Activated CD8-positive, alpha-beta T cell treated with anti-CD3 and anti-CD28 coated beads, Interleukin-2, amount 10 ng/mL, durations not matched to agents 7 days and 5 days (primary cell): ENCODE measurements around the gene C7orf33. TPM values are rescaled to one million over a fixed set of nuclear protein-coding genes. Genes with fewer than 3 reads are reported as not detected.
"Not testable (repeated sequence)": the region's sequence is repeated elsewhere in the genome, so short reads cannot be mapped to it uniquely, and the experiment has no call there.

Experiments used
- ATAC-seq: fragments of 150-1000 bp; cut with Tn5 transposase; one replicate; pipeline ENCODE4 v1.10.0; 2021; ENCODE audit warnings: moderate library complexity
- CTCF ChIA-PET: fragments of 350-600 bp; sonication (Branson Sonifier 250); formaldehyde crosslinking; loops from one replicate; lab custom pipeline; 2021; ENCODE audit warnings: antibody characterized with exemption; lab: Charles Lee
- POLR2A ChIA-PET: fragments of 350-600 bp; sonication (Branson Sonifier 250); formaldehyde crosslinking; loops from one replicate; lab custom pipeline; 2021; ENCODE audit warnings: antibody characterized with exemption; lab: Charles Lee
- DNase-seq: peaks from one replicate; pipeline ENCODE4 v3.0.0-alpha.2; 2020
- H3K27ac Mint-ChIP-seq: one replicate; pipeline ENCODE4 v1.8.0; 2021; ENCODE audit warnings: mild to moderate bottlenecking, mixed read lengths
- H3K27me3 Mint-ChIP-seq: one replicate; pipeline ENCODE4 v1.8.0; 2021; ENCODE audit warnings: low read depth, mixed read lengths
- H3K36me3 Mint-ChIP-seq: one replicate; pipeline ENCODE4 v1.8.0; 2021; ENCODE audit warnings: low read depth, mixed read lengths
- H3K4me1 Mint-ChIP-seq: one replicate; pipeline ENCODE4 v1.8.0; 2021; ENCODE audit warnings: low read depth, mixed read lengths
- H3K4me3 Mint-ChIP-seq: one replicate; pipeline ENCODE4 v1.8.0; 2021; ENCODE audit warnings: mild to moderate bottlenecking, mixed read lengths
- H3K9me3 Mint-ChIP-seq: one replicate; pipeline ENCODE4 v1.8.0; 2022; ENCODE audit warnings: mixed read lengths; ENCODE audit not compliant: insufficient read depth
- total RNA-seq, 2 experiments: library from RNA; stranded (reverse); gene quantifications; one replicate each; pipeline ENCODE4 v1.2.3, GENCODE V29; 2021

C7orf33 gene
- total RNA-seq, 2 experiments from 2014 or later = not detected

DNA sequence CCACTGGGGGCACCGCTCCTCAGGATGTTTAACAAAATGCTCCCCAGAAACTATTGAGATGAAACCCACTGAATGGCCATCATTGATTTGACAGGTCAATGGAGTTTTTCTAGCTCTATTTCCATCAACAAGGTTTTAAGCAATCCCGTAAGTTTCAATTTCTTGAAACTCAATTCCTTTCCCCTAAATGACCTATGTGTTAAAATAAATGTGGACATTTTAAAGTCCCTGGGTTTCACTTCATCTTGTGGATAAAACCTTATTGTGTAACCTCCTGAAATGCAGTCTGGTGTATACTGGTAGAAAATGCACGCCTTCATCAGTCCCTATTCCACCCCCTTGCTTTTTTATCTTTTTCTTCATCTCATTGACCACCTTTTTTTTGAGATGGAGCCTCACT is 8.9 kb upstream of the C7orf33 start:
- no peak for DNase-seq
- no peak overlapping the region for H3K4me3 Mint-ChIP-seq
- ChIA-PET CTCF (interaction anchor here (1.0 to 1.5 kb wide), 2 partner anchors 22 to 43 kb away, joined by 3 read pairs; no protein-coding TSS in a partner anchor), POLR2A (interaction anchor here (1.6 kb wide), 1 partner anchor 171 kb away, joined by 3 read pairs; no protein-coding TSS in a partner anchor)
- H3K27me3 Mint-ChIP-seq = peaks cover 3% of the 10 kb centered on the region
- peaks cover 12% of the 10 kb centered on the region for H3K4me1 Mint-ChIP-seq
- no peaks in the 10 kb centered on the region for H3K9me3 Mint-ChIP-seq
- ATAC-seq = no peak
- no peak overlapping the region for H3K27ac Mint-ChIP-seq
- no peaks in the 10 kb centered on the region for H3K36me3 Mint-ChIP-seq

DNA sequence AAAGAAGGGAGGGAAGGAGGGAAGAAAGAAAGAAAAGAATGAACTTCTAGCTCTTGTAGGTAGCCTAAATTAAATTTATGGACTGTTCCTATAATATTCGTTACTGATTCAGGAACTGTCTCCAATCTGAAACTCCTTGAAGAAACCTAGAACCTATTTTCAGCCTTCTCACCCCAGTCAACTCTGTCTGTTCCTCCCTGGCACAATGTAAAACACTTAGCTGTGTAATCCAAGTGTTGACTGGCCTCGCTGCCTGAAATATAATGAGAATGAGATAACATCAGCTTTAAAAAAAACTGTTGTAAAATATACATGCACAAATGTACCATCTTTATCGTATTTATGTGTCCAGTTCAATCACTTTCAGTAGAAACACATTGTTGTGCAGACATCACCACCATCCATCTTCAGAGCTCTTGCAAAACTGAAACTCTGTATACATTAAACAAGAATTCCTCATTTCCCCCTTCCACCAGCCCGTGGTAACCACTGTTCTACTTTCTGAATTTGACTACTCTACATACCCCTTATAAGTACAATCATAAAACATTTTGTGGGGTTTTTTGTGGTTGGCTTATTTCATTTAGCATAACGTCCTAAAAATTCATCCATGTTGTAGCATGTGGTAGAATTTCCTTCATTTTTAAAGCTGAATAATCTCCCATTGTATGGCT is 6.3 kb upstream of the C7orf33 start:
- DNase-seq = no peak
- CTCF ChIA-PET = interaction anchor here (1.4 to 2.9 kb wide), 4 partner anchors 9 to 379 kb away, joined by 4 to 28 read pairs (median 5); no protein-coding TSS in a partner anchor
- POLR2A ChIA-PET = interaction anchor here (0.9 kb wide), 1 partner anchor 8 kb away, joined by 3 read pairs; no protein-coding TSS in a partner anchor
- H3K4me1 Mint-ChIP-seq = peaks cover 12% of the 10 kb centered on the region
- H3K9me3 Mint-ChIP-seq = no peaks in the 10 kb centered on the region
- no peak for ATAC-seq
- peaks cover 10% of the 10 kb centered on the region for H3K27me3 Mint-ChIP-seq
- no peak overlapping the region for H3K27ac Mint-ChIP-seq
- H3K36me3 Mint-ChIP-seq = no peaks in the 10 kb centered on the region
- H3K4me3 Mint-ChIP-seq = no peak overlapping the region

DNA sequence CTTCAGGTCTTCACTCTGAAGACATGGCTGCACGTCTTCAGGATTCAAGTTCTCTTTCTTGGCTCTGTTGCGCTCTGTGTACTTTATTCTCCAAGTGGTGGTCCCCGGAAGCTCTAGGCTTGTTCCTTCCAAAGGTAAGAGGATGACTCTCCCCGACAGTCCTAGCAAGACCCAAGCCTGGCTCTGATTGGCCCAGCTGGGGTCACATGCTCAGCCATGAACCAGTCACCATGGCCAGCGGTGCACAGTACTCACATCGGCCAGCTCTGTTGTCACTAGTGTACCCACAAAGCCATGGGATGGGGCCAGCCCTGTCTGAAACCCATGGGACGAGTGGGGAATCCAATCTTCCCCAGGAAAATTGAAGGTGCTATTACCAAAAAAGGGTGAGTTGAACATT is 5.2 kb upstream of the C7orf33 start:
- Mint-ChIP-seq H3K36me3 (no peaks in the 10 kb centered on the region), H3K27me3 (peaks cover 20% of the 10 kb centered on the region), H3K4me1 (peaks cover 12% of the 10 kb centered on the region), H3K27ac (no peak overlapping the region), H3K4me3 (no peak overlapping the region), H3K9me3 (no peaks in the 10 kb centered on the region)
- DNase-seq (no peak), ATAC-seq (no peak)
- CTCF ChIA-PET = interaction anchor here (1.5 to 2.9 kb wide), 2 partner anchors 11 to 378 kb away, joined by 5 to 28 read pairs; no protein-coding TSS in a partner anchor
- POLR2A ChIA-PET = no interaction called here

DNA sequence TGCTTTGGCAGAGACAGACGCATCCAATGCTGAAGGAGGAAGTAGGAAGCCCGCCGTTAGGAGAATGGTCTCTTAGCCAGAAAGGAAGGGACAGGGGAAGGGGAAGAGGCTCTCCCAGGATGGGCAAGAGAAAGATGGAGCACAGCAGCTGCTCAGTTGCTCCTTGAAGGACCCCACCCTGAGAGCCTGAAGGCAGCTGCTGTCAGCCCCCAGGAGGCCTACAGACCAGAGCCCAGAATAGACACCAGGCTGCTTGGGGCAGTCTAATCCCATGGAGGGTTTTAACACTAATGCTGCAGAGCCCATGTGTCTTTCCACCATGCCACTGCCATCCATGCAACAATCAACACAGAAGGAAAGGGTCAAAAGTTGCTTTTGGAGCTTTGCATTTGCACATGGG is 3.5 kb upstream of the C7orf33 start:
- Mint-ChIP-seq H3K27me3 (peaks cover 34% of the 10 kb centered on the region), H3K27ac (no peak overlapping the region), H3K4me1 (peaks cover 12% of the 10 kb centered on the region), H3K4me3 (no peak overlapping the region), H3K9me3 (no peaks in the 10 kb centered on the region), H3K36me3 (no peaks in the 10 kb centered on the region)
- no peak for DNase-seq
- POLR2A ChIA-PET = no interaction called here
- CTCF ChIA-PET = interaction anchor here (1.4 to 1.7 kb wide), 2 partner anchors 11 to 13 kb away, joined by 3 to 5 read pairs; no protein-coding TSS in a partner anchor
- ATAC-seq = no peak

DNA sequence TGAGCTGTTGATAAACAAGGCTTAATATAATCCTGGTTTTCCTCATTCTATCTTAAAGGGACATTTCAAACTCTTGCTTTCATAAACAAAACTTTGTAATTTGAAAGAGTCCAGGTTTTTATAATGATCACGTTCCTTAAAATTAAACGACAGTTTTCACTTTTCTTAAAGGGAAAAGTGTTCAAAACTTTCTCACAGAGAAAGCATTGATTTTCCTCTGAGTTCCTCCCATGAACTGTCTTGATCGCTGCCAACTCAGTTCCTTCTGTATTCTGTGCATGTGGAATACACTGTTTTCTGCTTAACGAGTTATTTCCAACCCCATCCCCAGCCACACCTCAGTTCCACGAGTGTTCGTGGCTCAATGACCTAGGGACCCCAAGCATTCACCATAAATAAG is 2.4 kb upstream of the C7orf33 start:
- H3K27ac Mint-ChIP-seq = no peak overlapping the region
- CTCF ChIA-PET = interaction anchor here (1.7 kb wide), 1 partner anchor 14 kb away, joined by 5 read pairs; no protein-coding TSS in a partner anchor

DNA sequence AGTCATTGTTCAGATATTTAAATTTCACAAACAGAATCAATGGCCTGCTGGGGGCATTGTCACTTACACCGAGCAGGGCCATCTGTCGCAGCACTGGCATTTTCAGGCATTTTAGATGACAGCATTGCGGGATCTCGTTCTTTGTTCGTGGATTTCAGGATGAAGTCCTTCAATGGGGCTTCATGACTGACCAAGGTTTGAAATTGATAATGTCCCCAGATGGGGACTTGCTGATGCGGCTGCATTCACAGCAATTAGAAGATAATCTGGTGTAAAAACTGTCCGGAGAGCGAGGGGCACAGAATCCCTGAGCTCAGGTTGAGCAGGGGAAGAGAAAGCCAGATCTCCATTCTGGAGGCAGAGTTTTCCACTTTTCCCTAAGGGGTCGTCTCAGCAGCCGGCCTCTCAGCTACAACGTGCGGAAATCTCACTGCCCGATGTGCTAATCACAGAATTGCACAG is 1.9 kb upstream of the C7orf33 start:
- Mint-ChIP-seq H3K27me3 (peaks cover 37% of the 10 kb centered on the region), H3K4me1 (peaks cover 12% of the 10 kb centered on the region), H3K36me3 (no peaks in the 10 kb centered on the region), H3K27ac (no peak overlapping the region), H3K4me3 (no peak overlapping the region), H3K9me3 (no peaks in the 10 kb centered on the region)
- CTCF ChIA-PET = no interaction called here
- DNase-seq (no peak), ATAC-seq (no peak)
- POLR2A ChIA-PET = no interaction called here

More for the DNA sequence above, 2.4 kb upstream of the C7orf33 start:
- peaks cover 12% of the 10 kb centered on the region for H3K4me1 Mint-ChIP-seq
- peaks cover 35% of the 10 kb centered on the region for H3K27me3 Mint-ChIP-seq
- POLR2A ChIA-PET = no interaction called here
- H3K9me3 Mint-ChIP-seq = no peaks in the 10 kb centered on the region
- H3K4me3 Mint-ChIP-seq = no peak overlapping the region
- ATAC-seq (no peak), DNase-seq (no peak)
- no peaks in the 10 kb centered on the region for H3K36me3 Mint-ChIP-seq

DNA sequence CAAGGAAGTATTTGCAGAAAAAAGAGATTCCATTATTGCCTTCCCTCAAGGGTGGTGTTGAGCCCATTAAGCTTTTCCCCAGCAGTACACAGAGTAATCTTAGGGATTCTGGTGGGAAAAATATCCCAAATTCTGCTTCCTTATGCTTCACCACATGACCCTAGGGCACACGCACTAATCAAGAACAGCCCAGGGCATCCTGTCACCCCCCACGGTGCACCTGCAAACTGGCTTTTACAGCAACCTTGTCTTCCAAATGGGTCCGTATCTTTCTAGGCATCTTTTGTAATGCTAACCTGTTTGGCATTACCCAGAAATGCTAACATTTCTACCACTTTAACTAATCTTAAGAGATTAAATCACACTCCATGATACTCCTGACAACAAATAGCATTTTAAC is 926 bp upstream of the C7orf33 start:
- no peak for DNase-seq
- POLR2A ChIA-PET = no interaction called here
- ATAC-seq = no peak
- CTCF ChIA-PET = no interaction called here
- H3K9me3 Mint-ChIP-seq = no peaks in the 10 kb centered on the region
- H3K36me3 Mint-ChIP-seq = peaks cover 2% of the 10 kb centered on the region
- H3K4me3 Mint-ChIP-seq = no peak overlapping the region
- peaks cover 9% of the 10 kb centered on the region for H3K4me1 Mint-ChIP-seq
- peaks cover 39% of the 10 kb centered on the region for H3K27me3 Mint-ChIP-seq
- no peak overlapping the region for H3K27ac Mint-ChIP-seq

DNA sequence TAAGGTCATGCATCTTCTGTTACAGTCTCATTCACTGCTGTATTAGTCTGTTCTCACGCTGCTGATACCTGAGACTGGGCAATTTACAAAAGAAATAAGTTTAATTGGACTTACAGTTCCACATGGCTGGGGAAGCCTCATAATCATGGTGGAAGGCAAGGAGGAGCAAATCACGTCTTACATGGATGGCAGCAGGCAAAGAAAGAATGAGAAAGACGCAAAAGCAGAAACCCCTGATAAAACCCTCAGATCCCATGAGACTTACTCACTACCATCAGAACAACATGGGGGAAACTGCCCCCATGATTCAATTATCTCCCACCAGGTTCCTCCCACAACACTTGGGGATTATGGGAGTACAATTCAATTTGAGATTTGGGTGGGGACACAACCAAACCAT is 5.8 kb downstream of the C7orf33 start:
- Mint-ChIP-seq H3K4me3 (peak overlapping the region; percentile 16), H3K27me3 (peaks cover 18% of the 10 kb centered on the region), H3K27ac (peak overlapping the region; percentile 65), H3K36me3 (peaks cover 16% of the 10 kb centered on the region), H3K4me1 (peaks cover 13% of the 10 kb centered on the region)
- H3K9me3 Mint-ChIP-seq, DNase-seq, CTCF ChIA-PET, ATAC-seq: not testable (repeated sequence)
- POLR2A ChIA-PET = interaction anchor here (0.8 kb wide), 1 partner anchor 316 kb away, joined by 3 read pairs; no protein-coding TSS in a partner anchor

DNA sequence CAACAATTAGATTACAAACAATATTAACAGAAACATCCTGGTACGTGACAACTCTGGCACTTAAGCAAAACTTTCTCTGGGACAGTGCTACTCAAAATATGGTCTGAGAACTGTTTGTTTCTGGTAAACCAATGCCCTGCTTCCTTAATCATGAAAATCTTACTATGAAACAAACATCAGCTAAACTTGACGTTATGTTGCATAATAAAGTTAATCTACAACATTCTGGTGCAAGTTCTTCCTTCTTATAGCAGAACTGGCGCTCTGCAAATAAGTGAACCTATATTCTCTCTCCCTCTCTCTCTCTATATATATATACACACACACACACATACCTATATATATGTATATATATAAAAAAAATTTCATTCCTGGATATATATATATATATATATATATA is 7.8 kb downstream of the C7orf33 start:
- CTCF ChIA-PET = no interaction called here
- POLR2A ChIA-PET = no interaction called here
- ATAC-seq = no peak
- no peak for DNase-seq
- Mint-ChIP-seq H3K9me3 (peaks cover 5% of the 10 kb centered on the region), H3K27me3 (peaks cover 19% of the 10 kb centered on the region), H3K4me1 (peaks cover 13% of the 10 kb centered on the region), H3K4me3 (no peak overlapping the region), H3K27ac (no peak overlapping the region), H3K36me3 (peaks cover 16% of the 10 kb centered on the region)

DNA sequence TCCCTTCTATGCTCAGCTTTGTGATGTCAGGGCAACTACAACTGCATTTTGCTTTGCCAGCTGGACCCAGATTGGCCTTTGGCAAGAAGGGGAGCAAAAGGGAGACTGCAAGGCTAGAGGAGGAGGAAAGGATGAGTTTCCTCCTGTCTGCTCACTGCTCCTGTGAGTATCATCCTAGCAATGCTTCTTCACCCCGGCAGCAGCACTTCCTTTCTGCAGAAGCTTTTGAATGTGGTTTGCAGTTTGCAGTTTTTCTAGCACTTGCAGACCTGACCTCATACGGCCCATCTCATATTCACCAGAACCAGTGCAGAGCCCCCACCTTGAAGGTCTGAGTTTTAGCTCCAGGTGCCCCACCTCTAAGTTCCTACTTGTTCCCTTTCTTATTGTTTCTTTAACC is 14.8 kb downstream of the C7orf33 start:
- DNase-seq (no peak), ATAC-seq (no peak)
- Mint-ChIP-seq H3K36me3 (peaks cover 15% of the 10 kb centered on the region), H3K4me3 (no peak overlapping the region), H3K4me1 (peaks cover 17% of the 10 kb centered on the region), H3K27ac (no peak overlapping the region), H3K27me3 (peaks cover 35% of the 10 kb centered on the region), H3K9me3 (peaks cover 21% of the 10 kb centered on the region)
- POLR2A ChIA-PET = no interaction called here
- CTCF ChIA-PET = no interaction called here

DNA sequence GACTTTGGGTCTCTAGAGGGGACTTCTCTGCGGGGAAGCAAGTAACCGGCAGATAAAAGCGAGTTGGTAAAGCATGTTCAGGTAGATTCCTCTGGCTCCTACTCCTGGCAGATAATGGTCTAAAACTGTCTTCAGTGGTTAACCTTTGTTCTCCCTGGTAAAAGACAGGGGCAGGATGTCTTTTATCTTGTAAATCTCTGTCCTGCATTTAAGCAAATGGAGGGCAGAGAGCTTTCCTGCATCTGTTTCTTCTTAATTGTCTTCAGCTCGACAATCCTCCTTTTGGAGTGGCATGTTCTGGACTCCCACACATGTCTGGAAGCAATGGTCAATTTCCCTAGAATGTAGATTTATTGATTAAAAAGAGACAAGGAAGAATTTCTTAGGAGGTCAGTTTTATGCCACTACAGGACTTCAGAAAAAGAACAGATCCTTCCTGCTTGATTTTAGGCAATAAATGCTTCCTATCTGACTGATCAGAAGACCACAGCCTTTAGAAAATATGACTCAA is 16.6 kb downstream of the C7orf33 start:
- CTCF ChIA-PET = no interaction called here
- POLR2A ChIA-PET = no interaction called here
- Mint-ChIP-seq H3K9me3 (peaks cover 21% of the 10 kb centered on the region), H3K27ac (no peak overlapping the region), H3K4me1 (peaks cover 17% of the 10 kb centered on the region), H3K4me3 (no peak overlapping the region), H3K27me3 (peaks cover 40% of the 10 kb centered on the region), H3K36me3 (peaks cover 15% of the 10 kb centered on the region)
- DNase-seq = no peak
- no peak for ATAC-seq
